ENCODE measurements around the gene PPFIA4. TPM values are rescaled to one million over a fixed set of nuclear protein-coding genes. Genes with fewer than 3 reads are reported as not detected.

The PPFIA4 gene
- polyA plus RNA-seq, 1 donor (not counting 4 experiments of a cell fraction or from before 2014, with no cell fraction given) = 2.3 TPM

- H3K27ac ChIP-seq (ENCODE audit: control insufficient read depth, insufficient read depth, low read length) = no peak overlapping the region
- DNase-seq (ENCODE audit: low read depth, low spot score) (no peak), FAIRE-seq (no peak)
- peaks cover 5% of the 10 kb centered on the region for H4K20me1 ChIP-seq (ENCODE audit: control insufficient read depth, extremely low read depth, insufficient read depth, low read length)
- no peak overlapping the region for H3K4me3 ChIP-seq (ENCODE audit: control insufficient read depth in 2 of 3, extremely low read depth in 1 of 3, insufficient read depth in 2 of 3, low read depth in 1 of 3, low read length in 3 of 3)
- no peaks in the 10 kb centered on the region for H3K79me2 ChIP-seq (ENCODE audit: control insufficient read depth, insufficient read depth, low read length)
- TF ChIP-seq CTCF (optimal IDR thresholded peaks at IDR 0.05 in 1 of 3, IDR thresholded peaks at IDR 0.05 in 1 of 3, conservative IDR thresholded peaks at IDR 0.05 in 1 of 3; ENCODE audit: extremely low read depth in 1 of 3, insufficient read depth in 2 of 3, low read length in 3 of 3) (no peak), EZH2 (IDR thresholded peaks at IDR 0.05; ENCODE audit: low read length) (no peak)
- peaks cover 5% of the 10 kb centered on the region for H3K27me3 ChIP-seq (ENCODE audit: control insufficient read depth, extremely low read depth, insufficient read depth, low read length)
- no peaks in the 10 kb centered on the region for H3K9me3 ChIP-seq (ENCODE audit: control insufficient read depth, low read depth, low read length)
- no peak overlapping the region for H3K9ac ChIP-seq (ENCODE audit: control insufficient read depth, extremely low read depth, insufficient read depth, low read length)
- peaks cover 0 to 2% of the 10 kb centered on the region in 2 experiments for H3K36me3 ChIP-seq (ENCODE audit: control insufficient read depth in 2 of 2, extremely low read depth in 1 of 2, insufficient read depth in 2 of 2, low read length in 2 of 2)
- peaks cover 23% of the 10 kb centered on the region for H3K4me1 ChIP-seq (ENCODE audit: control insufficient read depth, extremely low read depth, insufficient read depth, low read length)
- no peak overlapping the region for H3K4me2 ChIP-seq (ENCODE audit: control insufficient read depth, extremely low read depth, insufficient read depth, low read depth, low read length)
- no peaks in the 10 kb centered on the region for H3K9me1 ChIP-seq (ENCODE audit: control insufficient read depth, extremely low read depth, insufficient read depth, low read length)
- H2AFZ ChIP-seq (ENCODE audit: control insufficient read depth, low read length) = no peak overlapping the region
- dilution Hi-C loops (cut with MboI; ENCODE audit: extremely low pct_ligation_motif_present, low sequenced_read_pairs) = loop anchor here (25.0 kb wide), 1 partner anchor 222 kb away; no protein-coding TSS in a partner anchor
Observed at GRCh38 chr1:203040513-203041275, 14.4 kb downstream of the PPFIA4 start.

GRCh38 chr1:203041351-203041932 is 15.2 kb downstream of the PPFIA4 start:
- no peak for DNase-seq (ENCODE audit: low read depth, low spot score)
- Histone ChIP-seq H3K9me1 (ENCODE audit: control insufficient read depth, extremely low read depth, insufficient read depth, low read length) (no peaks in the 10 kb centered on the region), H3K27ac (ENCODE audit: control insufficient read depth, insufficient read depth, low read length) (no peak overlapping the region), H2AFZ (ENCODE audit: control insufficient read depth, low read length) (no peak overlapping the region), H3K4me2 (ENCODE audit: control insufficient read depth, extremely low read depth, insufficient read depth, low read depth, low read length) (no peak overlapping the region), H4K20me1 (ENCODE audit: control insufficient read depth, extremely low read depth, insufficient read depth, low read length) (peaks cover 5% of the 10 kb centered on the region), H3K9ac (ENCODE audit: control insufficient read depth, extremely low read depth, insufficient read depth, low read length) (no peak overlapping the region), H3K79me2 (ENCODE audit: control insufficient read depth, insufficient read depth, low read length) (no peaks in the 10 kb centered on the region), H3K4me3 (ENCODE audit: control insufficient read depth in 2 of 3, extremely low read depth in 1 of 3, insufficient read depth in 2 of 3, low read depth in 1 of 3, low read length in 3 of 3) (no peak overlapping the region), H3K9me3 (ENCODE audit: control insufficient read depth, low read depth, low read length) (no peaks in the 10 kb centered on the region), H3K27me3 (ENCODE audit: control insufficient read depth, extremely low read depth, insufficient read depth, low read length) (peaks cover 5% of the 10 kb centered on the region), H3K4me1 (ENCODE audit: control insufficient read depth, extremely low read depth, insufficient read depth, low read length) (peaks cover 23% of the 10 kb centered on the region), H3K36me3 (ENCODE audit: control insufficient read depth in 2 of 2, extremely low read depth in 1 of 2, insufficient read depth in 2 of 2, low read length in 2 of 2) (peaks cover 0 to 5% of the 10 kb centered on the region in 2 experiments)
- dilution Hi-C loops (cut with MboI; ENCODE audit: extremely low pct_ligation_motif_present, low sequenced_read_pairs) = loop anchor here (25.0 kb wide), 1 partner anchor 221 kb away; no protein-coding TSS in a partner anchor
- TF ChIP-seq EZH2 (IDR thresholded peaks at IDR 0.05; ENCODE audit: low read length) = no peak
- no peak for TF ChIP-seq CTCF (optimal IDR thresholded peaks at IDR 0.05 in 1 of 3, IDR thresholded peaks at IDR 0.05 in 1 of 3, conservative IDR thresholded peaks at IDR 0.05 in 1 of 3; ENCODE audit: extremely low read depth in 1 of 3, insufficient read depth in 2 of 3, low read length in 3 of 3)
- FAIRE-seq = no peak
